Activated CD8-positive, alpha-beta memory T cell treated with anti-CD3 and anti-CD28 coated beads, Interleukin-2, amount 50 U/mL, for 24 hours (primary cell): ENCODE measurements around the gene EMC8.
"Not testable (repeated sequence)": the region's sequence is repeated elsewhere in the genome, so short reads cannot be mapped to it uniquely, and the experiment has no call there.

ENCODE experiments used
- DNase-seq: peaks from one replicate; pipeline ENCODE4 v3.0.0-alpha.2; 2020; ENCODE audit errors: extremely low read depth

The EMC8 gene

GRCh38 chr16:85812811-85813700, 13.7 kb upstream of the EMC8 start:
- DNase-seq: no peak

GRCh38 chr16:85812031-85812807, 12.9 kb upstream of the EMC8 start:
- no peak for DNase-seq

- DNase-seq: no peak
Observed at GRCh38 chr16:85810742-85811115, 11.4 kb upstream of the EMC8 start.

DNA sequence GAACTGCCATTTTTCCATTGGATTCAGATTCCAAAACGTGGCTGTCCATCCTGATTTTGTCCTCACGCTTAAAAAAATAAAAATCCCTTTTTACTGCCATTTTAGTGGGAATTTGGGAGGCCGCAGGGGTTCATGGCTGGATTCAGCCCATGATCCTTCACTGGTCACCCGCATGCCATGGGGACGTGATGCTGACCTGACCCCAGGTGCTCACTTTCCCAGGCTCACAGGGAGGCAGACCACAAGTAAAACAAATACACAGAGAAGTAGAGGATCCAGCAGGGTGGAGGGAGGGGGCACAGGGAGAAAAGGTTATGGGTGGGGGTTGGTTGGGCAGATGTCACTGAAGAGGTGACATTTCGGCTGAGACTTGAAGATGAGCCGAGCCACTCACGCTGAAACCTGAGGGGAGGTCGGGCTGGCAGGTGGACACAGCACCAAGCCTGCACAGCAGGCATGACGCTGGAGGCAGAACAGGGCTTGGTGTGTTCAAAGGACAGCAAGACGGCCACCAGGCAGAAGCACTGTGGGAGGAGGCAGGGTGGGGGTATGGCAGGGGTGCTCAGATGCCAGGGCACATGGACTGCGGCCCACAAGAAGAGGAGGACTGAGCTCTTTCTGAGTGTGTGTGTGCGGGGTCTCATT, 10.9 kb upstream of the EMC8 start:
- no peak for DNase-seq

- DNase-seq: no peak
Observed at GRCh38 chr16:85809645-85810044, 10.3 kb upstream of the EMC8 start.

DNA sequence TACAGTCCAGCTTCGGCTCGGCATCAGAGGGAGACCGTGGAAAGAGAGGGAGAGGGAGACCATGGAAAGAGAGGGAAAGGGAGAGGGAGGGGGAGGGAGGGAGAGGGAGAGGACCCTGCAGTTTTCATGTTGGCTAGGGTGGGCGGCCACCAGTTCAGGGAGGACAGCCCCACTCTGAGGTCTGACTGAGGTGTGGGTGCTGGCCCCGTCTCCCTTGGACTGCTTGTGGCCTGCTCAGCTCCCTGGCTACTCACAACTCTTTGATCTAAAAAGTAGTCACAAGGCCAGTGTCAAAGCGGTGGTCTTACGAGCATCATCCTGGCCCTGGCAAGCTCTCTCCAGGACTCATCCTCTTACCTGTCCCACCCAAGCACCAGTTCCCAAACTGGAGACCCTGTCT, 9.6 kb upstream of the EMC8 start:
- no peak for DNase-seq

- not testable (repeated sequence) for DNase-seq
Observed at GRCh38 chr16:85808104-85808503, 8.8 kb upstream of the EMC8 start.

- not testable (repeated sequence) for DNase-seq
Observed at GRCh38 chr16:85807340-85807739, 8.0 kb upstream of the EMC8 start.

DNA sequence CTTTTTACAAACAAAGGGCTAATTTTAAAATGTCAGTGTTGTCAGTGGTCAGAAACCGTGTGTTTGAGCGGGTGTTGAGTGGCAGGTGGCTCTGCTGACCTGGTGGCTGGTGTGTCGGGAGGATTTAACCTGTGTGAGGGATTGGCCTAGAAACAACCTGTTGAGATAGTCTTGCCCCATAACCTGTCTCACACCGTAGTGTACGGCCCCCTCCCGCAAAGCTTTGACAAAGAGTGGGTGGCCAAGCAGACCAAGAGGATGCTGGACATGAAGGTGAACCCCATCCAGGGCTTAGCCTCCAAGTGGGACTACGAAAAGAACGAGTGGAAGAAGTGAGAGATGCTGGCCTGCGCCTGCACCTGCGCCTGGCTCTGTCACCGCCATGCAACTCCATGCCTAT, 7.2 kb upstream of the EMC8 start:
- no peak for DNase-seq

GRCh38 chr16:85805442-85806045, 6.2 kb upstream of the EMC8 start:
- no peak for DNase-seq

DNA sequence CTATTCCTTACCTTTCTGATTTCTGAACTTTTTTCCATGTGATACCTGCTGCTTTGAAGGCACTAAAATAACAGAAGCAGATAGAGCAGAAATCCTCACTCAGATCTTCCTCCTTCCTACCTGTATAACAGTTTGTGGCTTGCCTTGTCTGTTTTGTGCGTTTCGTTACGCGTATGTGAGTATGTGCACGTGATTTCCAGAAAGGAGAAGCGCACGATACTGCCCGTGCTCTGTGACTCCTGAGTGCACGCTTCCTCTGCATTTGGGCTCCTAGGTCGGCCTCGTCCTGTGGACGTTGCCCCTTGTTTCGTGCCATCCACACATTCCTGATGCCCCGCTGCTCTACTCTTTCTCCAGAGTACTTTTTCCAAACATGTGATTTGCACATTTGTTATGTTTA, 4.2 kb upstream of the EMC8 start:
- DNase-seq: no peak

- DNase-seq: no peak
Observed at GRCh38 chr16:85800321-85800669, 951 bp upstream of the EMC8 start.

GRCh38 chr16:85798901-85799496, 345 bp downstream of the EMC8 start:
- DNase-seq: no peak

DNA sequence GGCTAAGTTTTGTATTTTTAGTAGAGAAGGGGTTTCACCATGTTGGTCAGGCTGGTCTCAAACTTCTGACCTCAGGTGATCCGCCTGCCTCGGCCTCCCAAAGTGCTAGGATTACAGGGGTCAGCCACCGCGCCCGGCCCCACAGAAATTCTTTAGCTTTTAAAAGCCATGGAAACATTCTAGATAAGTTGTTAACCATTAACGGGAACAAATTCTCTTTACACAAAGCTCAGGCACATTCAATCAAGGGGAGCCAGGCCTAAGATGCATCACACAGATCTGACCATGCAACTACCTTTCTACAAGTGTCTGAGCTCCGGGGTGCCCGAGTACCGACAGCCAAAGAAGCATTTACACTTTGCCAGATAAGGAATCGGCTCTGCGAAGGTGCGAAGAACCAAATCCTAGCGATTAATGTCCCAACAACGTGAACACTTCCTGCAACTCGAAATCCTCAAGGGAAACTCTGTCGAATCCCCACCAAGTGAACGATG, 1.0 kb downstream of the EMC8 start:
- DNase-seq: no peak

DNA sequence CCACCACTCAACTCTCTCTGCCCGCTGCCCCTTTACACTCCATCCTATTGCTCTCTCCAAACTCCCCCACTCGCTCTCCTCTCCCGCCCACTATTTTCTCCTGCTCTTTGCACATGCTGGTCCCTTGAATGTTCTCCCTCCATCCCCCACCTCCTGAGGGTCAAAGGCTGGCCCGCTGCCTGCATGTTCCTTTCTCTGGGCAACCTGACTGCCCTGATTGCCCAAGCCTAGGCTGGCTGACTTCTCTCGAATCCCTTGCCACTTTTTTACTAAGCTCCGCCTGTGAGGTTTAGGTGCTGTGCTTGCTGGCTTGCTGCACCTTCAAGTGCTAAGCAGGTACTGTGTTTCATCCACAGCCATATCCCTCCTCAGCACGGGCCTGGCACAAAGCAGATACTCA, 2.7 kb downstream of the EMC8 start:
- DNase-seq: no peak

GRCh38 chr16:85796152-85796551, 3.2 kb downstream of the EMC8 start:
- DNase-seq: no peak

GRCh38 chr16:85794696-85795095, 4.6 kb downstream of the EMC8 start:
- no peak for DNase-seq

- no peak for DNase-seq
Observed at GRCh38 chr16:85793662-85794298, 5.6 kb downstream of the EMC8 start.

DNA sequence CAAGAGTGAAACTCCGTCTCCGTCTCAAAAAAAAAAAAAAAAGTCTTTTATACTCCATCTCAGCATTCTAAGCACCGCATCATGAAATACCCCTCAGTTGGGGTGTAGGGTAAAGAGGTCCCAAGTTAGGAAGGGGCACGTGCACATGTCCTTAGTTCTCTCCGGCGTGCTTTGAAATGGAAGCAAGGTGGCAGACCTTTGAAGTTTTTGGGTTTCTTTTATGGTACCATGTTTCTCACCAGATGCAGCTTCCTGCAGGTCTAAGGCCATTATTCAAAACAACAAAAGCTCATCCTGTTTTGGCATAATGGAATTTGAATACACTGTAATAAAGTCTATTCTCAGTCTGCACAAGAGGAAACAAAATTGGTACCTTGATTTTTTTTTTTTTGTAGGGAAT, 9.6 kb downstream of the EMC8 start:
- no peak for DNase-seq

- no peak for DNase-seq
Observed at GRCh38 chr16:85788819-85789218, 10.5 kb downstream of the EMC8 start.

GRCh38 chr16:85785927-85786326, 13.4 kb downstream of the EMC8 start:
- DNase-seq: no peak
